GM12864 (cell line): ENCODE data around the gene ZDHHC8.

Experiments
- DNase-seq: peaks from one replicate; pipeline ENCODE4 v3.0.0-alpha.2; 2011; ENCODE audit warnings: low read depth
- H3K4me3 ChIP-seq: 2 replicates; pipeline ENCODE4 v1.5.1; 2011; ENCODE audit warnings: mild to moderate bottlenecking, low read depth, low read length, control low read depth
- CTCF ChIP-seq: IDR thresholded peaks from 2 replicates; pipeline ENCODE4 v1.5.1; 2011; ENCODE audit warnings: low read depth, mild to moderate bottlenecking, moderate library complexity, low read length, control low read depth, inconsistent platforms; ENCODE audit errors: missing control alignments

ZDHHC8 gene

DNA sequence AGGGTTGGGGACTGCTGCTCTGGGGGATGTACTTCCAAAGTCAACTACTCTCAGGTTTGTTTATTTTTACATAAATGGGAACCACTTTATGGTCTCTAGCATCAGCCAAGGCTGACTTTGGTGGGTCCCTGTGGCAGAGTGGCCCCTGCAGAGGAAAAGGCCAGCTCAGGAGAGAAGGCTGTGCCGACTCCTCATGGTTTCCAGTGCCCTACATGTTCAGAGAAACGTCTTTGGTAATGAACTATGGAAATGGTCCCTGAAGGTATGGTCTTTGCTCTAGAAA is 3.0 kb upstream of the ZDHHC8 start:
- no peak overlapping the region for H3K4me3 ChIP-seq
- no peak for TF ChIP-seq CTCF
- DNase-seq, result no peak

- DNase-seq, result no peak
- no peak overlapping the region for H3K4me3 ChIP-seq
- TF ChIP-seq CTCF, result peak; percentile 61
These were observed 2.5 kb upstream of the ZDHHC8 start for GRCh38 chr22:20128902-20129746.

DNA sequence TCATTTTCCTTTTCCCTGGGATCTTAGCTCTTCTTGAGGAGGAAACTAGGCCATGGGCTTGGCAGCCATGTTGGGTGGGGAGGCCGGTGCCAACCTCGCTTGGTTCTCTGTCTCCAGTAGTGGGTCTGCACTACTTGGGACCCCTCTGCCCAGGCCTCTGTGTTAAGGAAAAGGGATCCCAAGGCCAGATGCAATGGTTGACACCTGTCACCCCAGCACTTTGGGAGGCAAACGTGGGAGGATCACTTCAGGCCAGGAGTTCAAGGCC is 1.9 kb upstream of the ZDHHC8 start:
- no peak for DNase-seq
- no peak for TF ChIP-seq CTCF
- no peak overlapping the region for H3K4me3 ChIP-seq

DNA sequence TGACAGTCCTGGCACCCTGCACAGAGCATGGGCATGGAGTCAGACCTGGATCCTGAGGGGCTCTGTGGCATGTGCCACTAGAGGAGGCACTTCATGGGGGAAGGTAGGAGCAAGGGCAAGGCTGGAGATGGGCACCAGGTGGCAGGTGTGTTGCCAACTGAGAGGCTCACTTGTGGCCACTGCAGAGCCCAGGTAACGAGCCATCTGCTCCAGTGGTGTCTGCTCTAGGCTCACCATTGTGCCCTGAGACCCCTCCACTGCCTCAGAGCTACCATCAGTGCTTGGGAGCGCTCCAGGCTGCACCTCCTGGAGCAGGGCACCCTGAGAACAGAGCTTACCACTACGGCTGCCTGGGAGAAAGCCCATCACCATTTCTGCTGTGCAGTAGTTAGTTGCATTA is 1.3 kb upstream of the ZDHHC8 start:
- no peak overlapping the region for H3K4me3 ChIP-seq
- no peak for TF ChIP-seq CTCF
- DNase-seq, result no peak

GRCh38 chr22:20130731-20131596 is 640 bp upstream of the ZDHHC8 start:
- no peak for DNase-seq
- peak overlapping the region; percentile 74 for H3K4me3 ChIP-seq
- TF ChIP-seq CTCF, result no peak

GRCh38 chr22:20131859-20132685 is 468 bp downstream of the ZDHHC8 start:
- no peak for TF ChIP-seq CTCF
- no peak for DNase-seq
- peak overlapping the region; percentile 82 for H3K4me3 ChIP-seq
